ENCODE results near the gene PSMG3.

DNA sequence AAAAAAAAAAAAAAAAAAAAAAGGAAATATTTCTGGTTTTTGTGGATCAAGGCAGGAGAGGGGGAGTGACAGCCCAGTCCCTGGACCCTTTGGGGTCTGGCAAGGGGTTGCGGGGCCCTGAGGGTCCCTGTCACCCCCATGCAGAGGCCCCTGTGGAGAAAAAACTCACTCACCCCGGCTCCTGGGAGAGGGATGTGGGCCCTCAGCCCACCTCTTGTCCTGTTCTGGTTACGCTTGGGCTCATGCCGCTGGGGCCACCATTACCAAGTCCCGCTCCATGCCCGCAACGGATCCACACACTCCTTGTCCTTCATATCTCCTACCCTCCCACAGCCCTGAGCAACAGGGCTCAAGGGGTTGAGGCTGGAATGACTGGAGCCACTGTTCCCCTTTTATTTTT, 12.8 kb downstream of the PSMG3 start:
- TF ChIP-seq, protein P1, sequence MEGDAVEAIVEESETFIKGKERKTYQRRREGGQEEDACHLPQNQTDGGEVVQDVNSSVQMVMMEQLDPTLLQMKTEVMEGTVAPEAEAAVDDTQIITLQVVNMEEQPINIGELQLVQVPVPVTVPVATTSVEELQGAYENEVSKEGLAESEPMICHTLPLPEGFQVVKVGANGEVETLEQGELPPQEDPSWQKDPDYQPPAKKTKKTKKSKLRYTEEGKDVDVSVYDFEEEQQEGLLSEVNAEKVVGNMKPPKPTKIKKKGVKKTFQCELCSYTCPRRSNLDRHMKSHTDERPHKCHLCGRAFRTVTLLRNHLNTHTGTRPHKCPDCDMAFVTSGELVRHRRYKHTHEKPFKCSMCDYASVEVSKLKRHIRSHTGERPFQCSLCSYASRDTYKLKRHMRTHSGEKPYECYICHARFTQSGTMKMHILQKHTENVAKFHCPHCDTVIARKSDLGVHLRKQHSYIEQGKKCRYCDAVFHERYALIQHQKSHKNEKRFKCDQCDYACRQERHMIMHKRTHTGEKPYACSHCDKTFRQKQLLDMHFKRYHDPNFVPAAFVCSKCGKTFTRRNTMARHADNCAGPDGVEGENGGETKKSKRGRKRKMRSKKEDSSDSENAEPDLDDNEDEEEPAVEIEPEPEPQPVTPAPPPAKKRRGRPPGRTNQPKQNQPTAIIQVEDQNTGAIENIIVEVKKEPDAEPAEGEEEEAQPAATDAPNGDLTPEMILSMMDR (IDR thresholded peaks at IDR 0.05 in 4 of 5, conservative IDR thresholded peaks at IDR 0.05 in 1 of 5) = no peak
- no peak for TF ChIP-seq POLR2A (IDR thresholded peaks at IDR 0.05)

Data from gastrocnemius medialis (tissue), 4 donors.